NCI-H2081 treated with DMSO at 0.1 percent for 48 hours (cell line): ENCODE measurements around the gene ABL2.
"Not testable (repeated sequence)": the region's sequence is repeated elsewhere in the genome, so short reads cannot be mapped to it uniquely, and the experiment has no call there.

ENCODE experiments used
- DNase-seq: peaks from one replicate; lab custom pipeline; 2025; lab: John Stamatoyannopoulos, UW

The ABL2 gene

GRCh38 chr1:179213317-179213716, 16.2 kb downstream of the ABL2 start:
- not testable (repeated sequence) for DNase-seq

- DNase-seq = no peak
These were observed 20.6 kb downstream of the ABL2 start for GRCh38 chr1:179208681-179209477.

GRCh38 chr1:179206812-179207211, 22.7 kb downstream of the ABL2 start:
- DNase-seq = no peak

DNA sequence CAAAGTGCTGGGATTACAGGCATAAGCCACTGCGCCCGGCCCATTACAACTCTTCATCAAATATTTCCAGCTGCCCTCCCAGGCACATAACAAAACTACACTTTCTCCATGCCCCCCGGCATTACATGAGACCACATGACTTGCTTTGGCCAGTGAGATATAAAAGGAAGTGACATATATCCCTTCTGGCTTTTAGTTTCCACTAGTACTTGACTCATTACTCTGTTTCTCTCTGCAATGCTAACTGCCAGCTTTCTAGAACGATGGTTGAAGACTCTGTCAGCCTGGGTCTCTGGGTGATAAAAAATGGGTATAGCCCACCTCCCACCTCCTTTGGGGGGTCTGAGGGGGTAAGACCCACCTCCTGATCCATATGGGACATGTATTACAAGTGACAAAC, 24.2 kb downstream of the ABL2 start:
- no peak for DNase-seq

DNA sequence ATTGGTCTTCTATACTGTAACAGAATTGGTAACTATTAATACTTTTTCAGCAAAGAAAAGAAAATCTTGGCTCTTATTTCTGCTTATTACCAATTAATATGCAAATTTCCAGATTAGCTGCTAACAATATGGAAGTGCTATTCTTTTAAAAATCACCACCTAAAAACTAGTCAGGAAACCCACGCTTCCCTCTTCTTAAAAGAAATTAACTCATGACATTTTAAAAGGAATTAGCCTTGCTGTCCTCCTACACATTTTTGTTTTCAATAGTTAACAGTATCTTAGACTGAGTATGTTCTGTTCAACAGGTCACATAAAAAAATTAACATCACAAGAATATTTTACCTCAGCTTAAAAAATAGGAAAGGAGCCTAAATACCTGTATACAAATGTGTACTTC, 27.3 kb downstream of the ABL2 start:
- no peak for DNase-seq

DNA sequence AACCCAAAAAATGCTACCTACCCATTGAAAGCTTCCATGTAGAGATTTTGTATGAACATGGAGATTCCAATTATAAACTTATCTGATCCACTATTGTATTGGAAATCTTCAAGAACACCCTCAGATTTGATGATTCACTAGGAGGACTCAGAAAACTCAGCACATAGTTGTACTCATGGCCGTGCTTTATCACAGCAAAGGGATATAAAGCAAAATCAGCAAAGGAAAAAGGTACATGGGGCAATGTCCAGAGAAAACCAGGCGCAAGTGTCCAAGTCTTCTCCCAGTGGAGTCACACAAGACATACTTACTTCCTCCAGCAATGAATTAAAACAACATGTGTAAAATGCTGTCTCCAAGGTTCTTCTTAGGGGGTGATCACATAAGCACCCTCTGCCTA, 28.9 kb downstream of the ABL2 start:
- DNase-seq = no peak

GRCh38 chr1:179197690-179198297, 31.7 kb downstream of the ABL2 start:
- no peak for DNase-seq

DNA sequence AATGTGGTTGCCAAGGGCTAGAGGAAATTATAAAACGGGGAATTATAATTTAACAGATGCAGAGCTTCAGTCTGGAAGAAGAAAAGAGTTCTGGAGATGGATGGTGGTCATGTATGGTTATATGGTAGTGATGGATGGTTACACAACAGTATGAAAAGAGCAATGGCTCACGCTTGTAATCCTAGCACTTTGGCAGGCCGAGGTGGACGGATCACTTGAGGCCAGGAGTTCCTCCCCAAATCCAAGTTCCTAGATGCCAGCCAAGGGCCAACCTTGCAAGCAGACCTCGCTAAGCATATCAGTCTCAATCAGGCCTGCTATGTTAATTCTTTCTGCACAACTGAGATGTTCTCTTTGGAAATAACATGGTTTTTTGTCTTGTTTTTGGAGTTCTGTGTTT, 33.6 kb downstream of the ABL2 start:
- DNase-seq = not testable (repeated sequence)

DNA sequence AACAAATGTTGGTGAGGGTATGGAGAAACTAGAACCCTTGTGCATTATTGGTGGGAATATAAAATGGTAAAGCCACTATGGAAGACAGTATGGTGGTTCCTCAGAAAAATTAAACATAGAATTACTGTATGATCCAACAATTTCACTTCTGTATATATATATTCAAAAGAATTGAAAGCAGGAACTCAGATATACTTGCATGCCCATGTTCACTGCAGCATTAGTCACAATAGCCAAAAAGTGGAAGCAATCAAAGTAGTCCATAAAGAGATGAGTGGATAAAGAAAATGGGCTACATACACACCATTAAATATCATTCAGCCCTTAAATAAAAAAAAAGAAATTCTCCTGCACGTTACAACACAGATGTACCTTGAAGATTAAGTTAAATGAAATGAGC, 34.1 kb downstream of the ABL2 start:
- DNase-seq = no peak

DNA sequence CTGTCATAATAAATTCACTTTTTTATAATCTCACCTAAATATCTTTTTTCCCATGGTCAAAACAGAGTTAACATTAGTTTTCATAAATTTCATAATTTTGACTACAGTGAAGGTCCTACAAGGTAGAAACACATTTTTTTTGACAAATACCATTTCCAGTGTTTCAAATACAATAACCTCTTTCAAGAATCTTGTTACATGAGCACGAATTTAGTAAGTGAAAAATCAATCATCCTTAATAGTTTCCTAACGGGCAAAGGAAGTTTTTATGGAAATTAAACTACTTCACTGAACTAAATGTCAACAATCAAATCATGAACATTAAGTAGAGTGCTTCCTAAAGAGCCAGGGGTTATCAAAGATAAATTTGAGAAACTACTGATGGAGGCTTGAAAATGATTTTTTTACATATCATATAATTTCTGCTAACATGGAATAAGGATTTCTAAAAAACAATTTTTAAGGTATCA, 35.4 kb downstream of the ABL2 start:
- DNase-seq = peak; percentile 1

DNA sequence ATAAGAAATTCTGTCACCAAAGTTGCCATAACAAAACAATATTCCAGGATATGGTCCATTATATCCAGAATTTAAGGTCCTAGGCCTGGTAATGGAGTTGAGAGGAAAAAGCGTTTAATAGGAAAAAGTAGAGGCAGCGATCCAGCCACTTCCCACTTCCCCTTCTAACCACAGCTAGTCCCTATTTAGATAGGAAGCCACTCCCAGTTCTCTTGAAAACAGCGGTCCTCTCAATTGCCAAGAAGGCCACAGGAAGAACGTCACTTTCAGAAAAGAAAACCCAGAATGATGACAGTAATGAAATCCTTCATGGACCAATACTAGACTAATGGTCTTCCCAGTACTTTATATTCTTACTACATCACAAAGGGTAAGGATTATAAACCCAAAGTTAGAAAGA, 38.6 kb downstream of the ABL2 start:
- no peak for DNase-seq

DNA sequence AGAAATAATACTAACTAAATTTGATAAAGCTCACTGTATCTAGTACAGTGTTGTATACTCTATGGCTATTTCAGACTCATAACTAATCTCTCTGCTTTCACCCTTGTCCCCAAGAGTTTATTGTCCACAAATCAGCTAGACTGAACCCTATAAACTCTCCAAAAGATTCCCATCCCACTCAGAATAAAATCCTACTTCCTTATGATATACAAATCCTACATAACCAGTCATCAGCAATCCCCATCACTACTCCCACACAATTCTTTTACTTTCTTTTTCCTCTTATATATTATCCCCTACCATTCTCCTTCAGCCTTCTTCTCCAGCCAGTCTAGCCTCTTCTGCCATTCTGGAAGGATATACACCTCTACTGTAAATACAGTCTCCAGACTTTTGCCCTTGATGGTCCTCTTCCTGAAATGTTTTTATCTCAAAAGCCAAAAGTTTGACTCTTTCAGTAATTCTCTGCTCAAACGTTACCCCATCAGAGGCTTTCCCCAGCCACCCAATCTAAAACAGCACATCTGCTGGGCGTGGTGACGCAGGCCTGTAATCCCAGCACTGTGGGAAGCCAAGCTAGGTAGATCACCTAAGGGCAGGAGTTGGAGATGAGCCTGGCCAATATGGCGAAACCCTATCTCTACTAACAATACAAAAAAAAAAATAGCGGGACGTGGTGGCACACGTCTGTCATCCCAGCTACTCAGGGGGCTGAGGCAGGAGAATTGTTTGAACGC, 41.6 kb downstream of the ABL2 start:
- DNase-seq = no peak

- DNase-seq = no peak
These were observed 42.4 kb downstream of the ABL2 start for GRCh38 chr1:179187043-179187442.

- no peak for DNase-seq
These were observed 45.1 kb downstream of the ABL2 start for GRCh38 chr1:179184403-179184802.

GRCh38 chr1:179183857-179184256, 45.6 kb downstream of the ABL2 start:
- no peak for DNase-seq

DNA sequence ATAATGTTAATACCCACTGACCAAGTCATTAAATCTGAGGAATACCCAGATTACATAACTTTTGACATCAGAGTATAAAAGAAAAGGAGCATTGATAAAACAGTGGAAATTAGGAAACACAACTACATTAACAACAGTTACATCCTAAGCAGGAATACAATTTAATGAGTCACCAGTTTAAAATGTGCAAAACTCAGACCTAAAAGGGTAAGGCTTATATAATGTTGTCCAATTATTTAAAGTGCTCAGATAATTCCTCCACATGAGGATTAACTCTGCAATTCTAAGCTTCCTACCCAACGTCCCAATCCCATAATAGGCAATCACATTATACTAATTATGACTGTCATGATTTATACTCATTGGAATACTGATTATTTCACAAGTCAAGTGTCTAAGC, 50.5 kb downstream of the ABL2 start:
- DNase-seq = no peak

- DNase-seq = no peak
These were observed 51.3 kb downstream of the ABL2 start for GRCh38 chr1:179178183-179178582.

- no peak for DNase-seq
These were observed 51.9 kb downstream of the ABL2 start for GRCh38 chr1:179177615-179178014.

DNA sequence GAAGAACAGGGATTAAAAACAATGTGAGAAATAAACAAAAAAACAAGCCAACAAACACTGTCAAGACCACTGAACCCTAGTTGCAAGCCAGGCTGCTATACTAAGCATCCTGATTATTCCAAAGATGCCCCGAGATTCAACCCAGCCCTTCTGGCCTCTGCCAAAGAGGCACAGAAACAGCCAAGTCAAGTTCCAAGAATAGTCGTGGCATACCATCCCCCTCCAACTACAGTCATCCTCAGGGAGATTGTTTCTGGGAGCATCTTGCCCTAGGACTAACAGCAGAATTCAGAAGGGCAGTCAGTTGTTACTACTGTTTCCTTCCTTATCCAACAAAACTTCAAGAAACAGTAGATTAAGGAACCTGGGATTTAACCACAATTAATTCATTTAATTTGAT, 52.3 kb downstream of the ABL2 start:
- no peak for DNase-seq

DNA sequence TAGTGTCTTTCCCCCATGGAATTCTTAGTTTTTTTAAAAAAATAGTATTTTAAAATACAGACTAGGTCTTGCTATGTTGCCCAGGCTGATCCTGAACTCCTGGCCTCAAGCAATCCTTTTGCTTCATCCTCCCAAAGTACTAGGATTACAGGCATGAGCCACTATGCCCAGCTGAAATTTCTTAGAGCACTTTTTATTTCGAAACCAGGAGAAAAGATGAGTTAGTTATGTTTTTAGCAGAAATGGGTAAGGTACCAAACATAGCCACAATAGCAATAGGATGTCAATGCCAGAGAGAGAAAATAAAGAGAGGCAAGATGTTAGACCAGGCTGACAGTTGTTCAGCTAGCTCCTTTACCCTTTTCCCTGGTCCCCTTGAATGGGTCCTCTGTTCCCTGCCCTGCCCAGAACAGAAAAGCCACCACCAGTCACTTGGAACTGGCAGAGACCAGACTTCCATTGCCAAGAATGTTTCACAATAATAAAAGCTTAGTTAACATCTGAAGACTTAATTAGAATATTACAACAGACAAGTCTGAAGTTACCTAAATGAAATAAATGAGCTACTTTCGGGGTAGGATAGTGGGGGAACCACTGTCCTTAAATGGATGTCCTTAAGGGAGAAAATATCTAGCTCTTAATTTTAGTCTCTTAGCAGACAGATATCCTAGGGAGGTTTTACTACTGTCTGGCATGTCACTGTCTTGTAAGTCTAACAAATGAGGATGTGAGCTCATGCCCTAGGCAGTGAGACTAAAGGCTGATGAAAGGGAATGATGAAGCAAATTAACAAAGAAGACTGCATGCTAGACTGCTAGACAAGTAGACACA, 54.3 kb downstream of the ABL2 start:
- DNase-seq = no peak

DNA sequence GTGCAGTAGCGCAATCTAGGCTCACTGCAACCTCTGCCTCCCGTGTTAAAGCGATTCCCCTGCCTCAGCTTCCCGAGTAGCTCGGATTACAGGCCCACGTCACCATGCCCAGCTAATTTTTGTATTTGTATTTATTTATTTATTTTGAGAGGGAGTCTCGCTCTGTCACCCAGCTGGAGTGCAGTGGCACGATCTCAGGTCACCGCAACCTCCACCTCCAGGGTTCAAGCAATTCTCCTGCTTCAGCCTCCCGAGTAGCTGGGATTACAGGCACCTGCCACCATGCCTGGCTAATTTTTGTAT, 59.1 kb downstream of the ABL2 start:
- DNase-seq = not testable (repeated sequence)
